Loucy (cell line): ENCODE data around the gene ZNF229.
"Not testable (repeated sequence)": the region's sequence is repeated elsewhere in the genome, so short reads cannot be mapped to it uniquely, and the experiment has no call there.

Experiments
- H2AFZ ChIP-seq: fragments of 200-600 bp; sonication (generic); 2 replicates; pipeline ENCODE4 v1.6.0; 2016; ENCODE audit warnings: antibody characterized with exemption, mild to moderate bottlenecking, low read length, moderate library complexity
- H3F3A ChIP-seq: fragments of 200-600 bp; 2 replicates; pipeline ENCODE4 v1.6.0; 2016; ENCODE audit warnings: antibody characterized with exemption, low read depth, mild to moderate bottlenecking
- H3K27me3 ChIP-seq: fragments of 200-600 bp; sonication (generic); 2 replicates; pipeline ENCODE4 v1.6.1; 2014; ENCODE audit warnings: low read length, mild to moderate bottlenecking; ENCODE audit not compliant: insufficient read depth, poor library complexity, severe bottlenecking
- H3K36me3 ChIP-seq: fragments of 200-600 bp; sonication (generic); 2 replicates; pipeline ENCODE4 v1.6.1; 2016; ENCODE audit warnings: low read length; ENCODE audit not compliant: insufficient read depth
- H3K4me1 ChIP-seq: fragments of 200-600 bp; sonication (generic); 2 replicates; pipeline ENCODE4 v1.5.1; 2014; ENCODE audit warnings: low read length, mild to moderate bottlenecking; ENCODE audit not compliant: insufficient read depth, poor library complexity, severe bottlenecking
- H3K4me2 ChIP-seq: fragments of 200-600 bp; sonication (generic); 2 replicates; pipeline ENCODE4 v1.6.0; 2014; ENCODE audit warnings: antibody characterized with exemption, low read length, low read depth, mild to moderate bottlenecking; ENCODE audit not compliant: poor library complexity, severe bottlenecking
- H3K4me3 ChIP-seq: fragments of 200-600 bp; sonication (generic); 2 replicates; pipeline ENCODE4 v1.5.1; 2014; ENCODE audit warnings: low read length, mild to moderate bottlenecking, mixed read lengths; ENCODE audit not compliant: poor library complexity, severe bottlenecking
- H3K79me2 ChIP-seq: fragments of 200-600 bp; sonication (generic); 2 replicates; pipeline ENCODE4 v1.6.1; 2014; ENCODE audit warnings: low read length; ENCODE audit not compliant: insufficient read depth
- H3K9ac ChIP-seq: fragments of 200-600 bp; sonication (generic); 2 replicates; pipeline ENCODE4 v1.6.0; 2014; ENCODE audit warnings: mild to moderate bottlenecking, low read depth, low read length, moderate library complexity; ENCODE audit not compliant: poor library complexity, severe bottlenecking
- H3K9me2 ChIP-seq: fragments of 200-600 bp; sonication (generic); replicated peaks from 2 replicates; pipeline ENCODE4 v1.6.1; 2016; ENCODE audit warnings: low read depth, low read length, mixed read lengths
- H3K9me3 ChIP-seq: fragments of 200-600 bp; sonication (generic); 2 replicates; pipeline ENCODE4 v1.6.1; 2014; ENCODE audit warnings: mild to moderate bottlenecking, antibody characterized with exemption, low read length, low read depth; ENCODE audit not compliant: insufficient read depth
- H4K20me1 ChIP-seq: fragments of 200-600 bp; sonication (generic); 2 replicates; pipeline ENCODE4 v1.6.0; 2014; ENCODE audit warnings: antibody characterized with exemption, low read length, mild to moderate bottlenecking; ENCODE audit not compliant: insufficient read depth, poor library complexity, severe bottlenecking
- CTCF ChIP-seq: fragments of 200-600 bp; sonication (generic); conservative IDR thresholded peaks from 2 replicates; pipeline ENCODE4 v1.5.1; 2014; ENCODE audit warnings: mild to moderate bottlenecking, antibody characterized with exemption, low read length
- EZH2phosphoT487 ChIP-seq: fragments of 200-600 bp; IDR thresholded peaks from 2 replicates; pipeline ENCODE4 v1.6.1; 2018; ENCODE audit warnings: antibody characterized with exemption, mild to moderate bottlenecking, moderate library complexity, borderline replicate concordance

Gene ZNF229

GRCh38 chr19:44401139-44402115 is 46.8 kb downstream of the ZNF229 start, which contains the start of gene ZNF285:
TSS of gene ZNF285 (minus strand) at chr19:44401608. CDS start at chr19:44397213, 4,395 bp downstream.
- TF ChIP-seq CTCF (no peak), EZH2phosphoT487 (no peak)
- Histone ChIP-seq H4K20me1 (no peaks in the 10 kb centered on the region), H3F3A (no peaks in the 10 kb centered on the region), H3K36me3 (no peaks in the 10 kb centered on the region), H2AFZ (no peak within 1 kb of the TSS), H3K9me2 (no peaks in the 10 kb centered on the region), H3K79me2 (no peaks in the 10 kb centered on the region), H3K9ac (no peak within 1 kb of the TSS), H3K4me2 (no peak within 1 kb of the TSS), H3K27me3 (no peaks in the 10 kb centered on the region), H3K9me3 (no peaks in the 10 kb centered on the region), H3K4me1 (no peaks in the 10 kb centered on the region), H3K4me3 (no peak within 1 kb of the TSS)

- not testable (repeated sequence) for H3K9me3 ChIP-seq, H4K20me1 ChIP-seq
These were observed 59.0 kb downstream of the ZNF229 start for GRCh38 chr19:44389268-44389667.

More at GRCh38 chr19:44389268-44389667, 59.0 kb downstream of the ZNF229 start:
- not testable (repeated sequence) for H2AFZ ChIP-seq, H3K36me3 ChIP-seq, H3K4me1 ChIP-seq, H3F3A ChIP-seq, H3K4me3 ChIP-seq, H3K79me2 ChIP-seq, H3K4me2 ChIP-seq, H3K9ac ChIP-seq, H3K9me2 ChIP-seq, H3K27me3 ChIP-seq
